Panc1 (cell line): ENCODE measurements around the gene TOB2. TPM values are rescaled to one million over a fixed set of nuclear protein-coding genes. Genes with fewer than 3 reads are reported as not detected.
A peak's percentile ranks its signal among the peaks of the same experiment; 100 is the strongest.
"Not testable (repeated sequence)": the region's sequence is repeated elsewhere in the genome, so short reads cannot be mapped to it uniquely, and the experiment has no call there.

Experiments
- ATAC-seq: fragments of 200-7000 bp; cut with Tn5 transposase; 2 replicates; pipeline ENCODE4 v1.9.1; 2020; ENCODE audit warnings: mild to moderate bottlenecking, moderate library complexity
- BruUV-seq: library from RNA; stranded (reverse); fragments of 400-500 nt; replicated peaks from 2 replicates; lab custom pipeline; 2021; lab: Mats Ljungman, UMichigan
- CTCF ChIA-PET: fragments of 300-600 bp; sonication (Branson Sonifier 250); formaldehyde crosslinking; loops from one replicate; lab custom pipeline; 2022; ENCODE audit warnings: antibody characterized with exemption; lab: Charles Lee
- POLR2A ChIA-PET: fragments of 300-600 bp; sonication (Branson Sonifier 250); formaldehyde crosslinking; loops from one replicate; lab custom pipeline; 2022; ENCODE audit warnings: antibody characterized with exemption; lab: Charles Lee
- DNase-seq: peaks from one replicate; pipeline ENCODE4 v3.0.0-alpha.2; 2010; ENCODE audit warnings: low read depth, low spot score
- H3K27ac ChIP-seq: 2 replicates; pipeline ENCODE4 v1.5.1; 2011; ENCODE audit warnings: mild to moderate bottlenecking, low read length, inconsistent platforms
- H3K27me3 ChIP-seq: fragments of 200-500 bp; sonication (Bioruptor generic); 2 replicates; pipeline ENCODE4 v1.6.0; 2014; ENCODE audit warnings: low read length, inconsistent platforms; ENCODE audit not compliant: control insufficient read depth, insufficient read depth
- H3K36me3 ChIP-seq: fragments of 200-500 bp; sonication (Bioruptor generic); 2 replicates; pipeline ENCODE4 v1.5.1; 2014; ENCODE audit warnings: inconsistent platforms, mild to moderate bottlenecking, low read length, moderate library complexity; ENCODE audit not compliant: control insufficient read depth, insufficient read depth
- H3K4me1 ChIP-seq: 2 replicates; pipeline ENCODE4 v1.5.1; 2011; ENCODE audit warnings: inconsistent platforms, mild to moderate bottlenecking, low read length, moderate library complexity; ENCODE audit not compliant: control insufficient read depth, insufficient read depth
- H3K4me3 ChIP-seq, 2 experiments: 2 replicates each; pipeline ENCODE4 v1.5.1; 2011 to 2012; ENCODE audit warnings: low read depth in 2 of 2, low read length in 2 of 2, mild to moderate bottlenecking in 2 of 2, inconsistent platforms in 1 of 2, moderate library complexity in 1 of 2
- H3K9me3 ChIP-seq: fragments of 200-500 bp; sonication (Bioruptor generic); 2 replicates; pipeline ENCODE4 v1.5.1; 2014; ENCODE audit warnings: low read depth, mild to moderate bottlenecking, inconsistent platforms, low read length, moderate library complexity; ENCODE audit not compliant: control insufficient read depth, insufficient read depth
- CTCF ChIP-seq: fragments of 450-650 bp; IDR thresholded peaks from 2 replicates; pipeline ENCODE4 v1.5.1; 2017; ENCODE audit warnings: mild to moderate bottlenecking
- REST ChIP-seq, 2 experiments: IDR thresholded peaks; 2 replicates each; pipeline ENCODE4 v1.6.1; 2011 to 2012; ENCODE audit warnings: low read depth in 2 of 2, control low read depth in 1 of 2, low read length in 1 of 2, mild to moderate bottlenecking in 1 of 2, moderate library complexity in 1 of 2; ENCODE audit not compliant: insufficient read depth in 1 of 2
- SIN3A ChIP-seq: IDR thresholded peaks from 2 replicates; pipeline ENCODE4 v1.6.1; 2012; ENCODE audit warnings: low read depth, mild to moderate bottlenecking, low read length, moderate library complexity, borderline replicate concordance; ENCODE audit not compliant: insufficient read depth
- TCF7L2 ChIP-seq: IDR thresholded peaks from 2 replicates; pipeline ENCODE4 v1.6.1; 2011; ENCODE audit warnings: mild to moderate bottlenecking, low read depth, low read length, inconsistent platforms
- in situ Hi-C: cut with HindIII; loops from 2 replicates; pipeline ENCODE4 v1.10.0; 2016; ENCODE audit warnings: low sequenced_read_pairs, low pct_unique_long_range_greater_than_20kb
- intact Hi-C: fragments of 100-400 bp; cut with micrococcal nuclease; formaldehyde crosslinking; loops from one replicate; pipeline ENCODE4 v1.10.0; 2022; ENCODE audit not compliant: unreplicated experiment
- total RNA-seq: library from RNA; stranded (reverse); gene quantifications from one replicate; pipeline ENCODE4 v1.2.1, GENCODE V29; 2021; ENCODE audit not compliant: unreplicated experiment

The TOB2 gene
- total RNA-seq, 1 experiment from 2014 or later: 43.6 TPM

- no TSS peak for BruUV-seq
- ATAC-seq (peak; percentile 95), DNase-seq (no peak)
- ChIA-PET CTCF (interaction anchor here (0.5 to 3.3 kb wide), 5 partner anchors 58 to 269 kb away, joined by 3 to 12 read pairs (median 4); no protein-coding TSS in a partner anchor), POLR2A (no interaction called here)
- H3K27ac ChIP-seq: no peak overlapping the region
- no peak overlapping the region for H3K4me3 ChIP-seq
- no peaks in the 10 kb centered on the region for H3K9me3 ChIP-seq
- in situ Hi-C loops: no loop called here
- no peaks in the 10 kb centered on the region for H3K27me3 ChIP-seq
- no peaks in the 10 kb centered on the region for H3K36me3 ChIP-seq
- no peaks in the 10 kb centered on the region for H3K4me1 ChIP-seq
- TF ChIP-seq SIN3A (no peak), CTCF (peak; percentile 91), TCF7L2 (no peak), REST (IDR thresholded peaks at IDR 0.05; ENCODE audit: insufficient read depth in 1 of 2, low read depth in 2 of 2, low read length in 1 of 2) (no peak)
- intact Hi-C loops: loop anchor here (5.0 kb wide), 1 partner anchor 114 kb away; no protein-coding TSS in a partner anchor
Measured at GRCh38 chr22:41403532-41404318, 42.9 kb downstream of the TOB2 start.

GRCh38 chr22:41402851-41403250 is 43.8 kb downstream of the TOB2 start:
- BruUV-seq, DNase-seq, in situ Hi-C loops, POLR2A ChIA-PET, ATAC-seq, H3K4me3 ChIP-seq, H3K27me3 ChIP-seq, H3K9me3 ChIP-seq, H3K4me1 ChIP-seq, H3K27ac ChIP-seq, H3K36me3 ChIP-seq: not testable (repeated sequence)
- CTCF ChIA-PET: interaction anchor here (0.5 to 3.3 kb wide), 2 partner anchors 59 to 115 kb away, joined by 4 to 11 read pairs; no protein-coding TSS in a partner anchor
- intact Hi-C loops: loop anchor here (5.0 kb wide), 1 partner anchor 114 kb away; no protein-coding TSS in a partner anchor
